ENCODE results near the gene MARCHF9. TPM values are rescaled to one million over a fixed set of nuclear protein-coding genes. Genes with fewer than 3 reads are reported as not detected.

The MARCHF9 gene
- total RNA-seq, 1 experiment from 2014 or later: 21.8 TPM

GRCh38 chr12:57732270-57732669 is 22.6 kb upstream of the MARCHF9 start:
- intact Hi-C loops (cut with micrococcal nuclease): no loop called here
- Histone ChIP-seq H2AFZ (ENCODE audit: low read depth, low read length, poor library complexity, severe bottlenecking) (no peak overlapping the region), H3K9me2 (ENCODE audit: insufficient read depth) (no peaks in the 10 kb centered on the region), H3K4me2 (ENCODE audit: low read length) (no peak overlapping the region), H3K27me3 (ENCODE audit: insufficient read depth, low read length) (no peaks in the 10 kb centered on the region), H3K9ac (ENCODE audit: low read length) (no peak overlapping the region), H3K79me2 (ENCODE audit: insufficient read depth, low read length) (no peaks in the 10 kb centered on the region), H3K36me3 (ENCODE audit: control insufficient read depth in 1 of 2, insufficient read depth in 2 of 2, low read length in 2 of 2) (peaks cover 3 to 15% of the 10 kb centered on the region in 2 experiments; a peak in 3 of 4 replicates), H4K20me1 (ENCODE audit: insufficient read depth) (no peaks in the 10 kb centered on the region), H3K4me1 (ENCODE audit: control insufficient read depth in 1 of 2, insufficient read depth in 2 of 2, low read length in 2 of 2) (peaks cover 0 to 2% of the 10 kb centered on the region in 2 experiments; a peak in 1 of 4 replicates), H3K27ac (ENCODE audit: low read depth, low read length) (no peak overlapping the region), H3K9me3 (ENCODE audit: control insufficient read depth in 1 of 2, insufficient read depth in 1 of 2, low read depth in 1 of 2, low read length in 2 of 2) (no peaks in the 10 kb centered on the region), H3K4me3 (replicated peaks in 1 of 2; ENCODE audit: low read depth in 1 of 2, low read length in 2 of 2) (no peak overlapping the region)
- RAD21 ChIA-PET (ENCODE audit: low non-redundant PET in 1 of 2, low total read pairs in 2 of 2, uncharacterized antibody in 2 of 2, unreplicated experiment in 2 of 2): no interaction called here
- ATAC-seq (no peak), DNase-seq (ENCODE audit: low read depth, low spot score) (no peak)
- no TSS peak for BruUV-seq (replicated peaks)
- CTCF ChIA-PET: no interaction called here
- TF ChIP-seq ATF3 (IDR thresholded peaks at IDR 0.05) (no peak), POLR2AphosphoS5 (IDR thresholded peaks at IDR 0.05; ENCODE audit: low read depth, low read length) (no peak), MAX (IDR thresholded peaks at IDR 0.05) (no peak), EZH2 (IDR thresholded peaks at IDR 0.05) (no peak), JUND (IDR thresholded peaks at IDR 0.05) (no peak), TCF7L2 (IDR thresholded peaks at IDR 0.05; ENCODE audit: borderline replicate concordance, extremely low read depth, insufficient read depth, insufficient read length) (no peak)
- POLR2A ChIA-PET: no interaction called here

GRCh38 chr12:57732726-57733593 is 21.9 kb upstream of the MARCHF9 start:
- DNase-seq (ENCODE audit: low read depth, low spot score): no peak
- intact Hi-C loops (cut with micrococcal nuclease): no loop called here
- H3K4me3 ChIP-seq (replicated peaks in 1 of 2; ENCODE audit: low read depth in 1 of 2, low read length in 2 of 2): no peak overlapping the region
- H3K27ac ChIP-seq (ENCODE audit: low read depth, low read length): no peak overlapping the region
- no TSS peak for BruUV-seq (replicated peaks)
- TF ChIP-seq REST (IDR thresholded peaks at IDR 0.05; ENCODE audit: low read depth) (no peak), CTCF (IDR thresholded peaks at IDR 0.05 in 2 of 3, conservative IDR thresholded peaks at IDR 0.05 in 1 of 3; ENCODE audit: borderline replicate concordance in 1 of 3, insufficient read depth in 1 of 3, low read depth in 2 of 3, low read length in 2 of 3) (no peak), EZH2 (IDR thresholded peaks at IDR 0.05) (no peak), MAX (IDR thresholded peaks at IDR 0.05) (no peak), POLR2AphosphoS5 (IDR thresholded peaks at IDR 0.05; ENCODE audit: low read depth, low read length) (no peak), RAD21 (IDR thresholded peaks at IDR 0.05; ENCODE audit: low read depth) (no peak)
- H3K27me3 ChIP-seq (ENCODE audit: insufficient read depth, low read length): no peaks in the 10 kb centered on the region
- no peak overlapping the region for H3K9ac ChIP-seq (ENCODE audit: low read length)
- ChIA-PET CTCF (no interaction called here), POLR2A (no interaction called here), RAD21 (ENCODE audit: low non-redundant PET in 1 of 2, low total read pairs in 2 of 2, uncharacterized antibody in 2 of 2, unreplicated experiment in 2 of 2) (no interaction called here)
- H2AFZ ChIP-seq (ENCODE audit: low read depth, low read length, poor library complexity, severe bottlenecking): no peak overlapping the region
- no peak overlapping the region for H3K4me2 ChIP-seq (ENCODE audit: low read length)
- H3K4me1 ChIP-seq (ENCODE audit: control insufficient read depth in 1 of 2, insufficient read depth in 2 of 2, low read length in 2 of 2): no peaks in the 10 kb centered on the region
- H4K20me1 ChIP-seq (ENCODE audit: insufficient read depth): no peaks in the 10 kb centered on the region
- H3K79me2 ChIP-seq (ENCODE audit: insufficient read depth, low read length): no peaks in the 10 kb centered on the region
- ATAC-seq: no peak
- no peaks in the 10 kb centered on the region for H3K9me3 ChIP-seq (ENCODE audit: control insufficient read depth in 1 of 2, insufficient read depth in 1 of 2, low read depth in 1 of 2, low read length in 2 of 2)
- no peaks in the 10 kb centered on the region for H3K9me2 ChIP-seq (ENCODE audit: insufficient read depth)
- H3K36me3 ChIP-seq (ENCODE audit: control insufficient read depth in 1 of 2, insufficient read depth in 2 of 2, low read length in 2 of 2): peaks cover 0 to 15% of the 10 kb centered on the region in 2 experiments; a peak in 3 of 4 replicates

All from HCT116 (cell line).